ENCODE results near the gene MYPN.
"Not testable (repeated sequence)": the region's sequence is repeated elsewhere in the genome, so short reads cannot be mapped to it uniquely, and the experiment has no call there.

Gene MYPN

GRCh38 chr10:68233046-68233445, 123.8 kb downstream of the MYPN start:
- no peak for DNase-seq

GRCh38 chr10:68235111-68235510, 125.8 kb downstream of the MYPN start:
- DNase-seq = no peak

DNA sequence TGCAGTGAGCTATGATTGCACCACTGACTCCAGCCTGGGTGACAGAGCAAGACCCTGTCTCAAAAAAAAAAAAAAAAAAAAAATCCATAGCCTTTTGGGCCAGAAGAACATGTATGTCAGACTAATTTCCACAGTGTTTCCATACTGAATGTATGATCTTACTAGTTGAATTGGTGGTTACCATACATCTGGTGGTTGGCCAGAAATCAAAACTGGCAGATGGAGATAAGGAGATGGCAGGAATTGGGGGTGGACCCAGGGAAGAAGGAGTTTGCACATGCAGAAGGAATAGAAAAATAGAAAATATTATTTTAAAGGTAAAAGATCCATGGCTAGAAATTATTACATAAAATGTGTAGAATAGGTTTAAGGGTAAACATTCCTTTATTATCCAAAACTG, 126.3 kb downstream of the MYPN start:
- DNase-seq = no peak

DNA sequence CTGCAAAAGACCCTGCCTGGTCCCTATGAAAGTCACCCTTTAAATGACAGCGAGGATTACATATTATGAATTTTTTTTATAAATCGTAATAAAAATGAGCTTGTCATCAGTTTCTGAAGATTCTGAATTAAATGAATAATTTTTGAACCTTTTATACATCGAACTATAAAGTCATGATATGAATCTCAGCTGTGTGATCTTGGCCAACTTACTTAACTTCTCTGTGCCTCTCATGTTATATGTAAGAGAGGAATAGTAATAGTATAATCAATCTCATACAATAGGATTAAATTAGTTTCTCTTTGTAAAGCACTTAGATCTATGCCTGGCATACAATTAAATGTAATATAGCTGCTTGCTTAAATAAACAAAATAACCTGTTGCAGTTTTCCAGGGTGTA, 127.9 kb downstream of the MYPN start:
- no peak for DNase-seq

GRCh38 chr10:68238371-68238770, 129.1 kb downstream of the MYPN start:
- no peak for DNase-seq

DNA sequence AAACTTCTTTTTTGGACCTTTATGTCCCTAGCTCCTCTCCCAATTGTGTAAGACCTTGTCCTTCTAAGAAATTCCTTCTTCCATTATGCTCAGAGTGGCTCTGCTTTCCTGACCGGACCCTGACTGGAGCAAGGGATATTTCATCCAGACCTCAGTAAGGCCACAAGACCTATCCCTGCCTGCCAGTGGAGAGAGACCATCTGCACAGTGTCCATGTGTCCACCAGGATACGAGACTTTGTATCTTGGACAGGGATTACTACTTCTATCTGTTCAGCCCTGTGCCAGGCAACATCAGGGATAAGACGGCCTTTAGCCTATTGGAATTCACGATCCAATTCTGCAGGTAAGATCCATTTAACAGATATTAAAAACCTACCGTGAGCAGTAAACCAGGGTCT, 129.8 kb downstream of the MYPN start:
- no peak for DNase-seq

GRCh38 chr10:68239596-68240150, 130.4 kb downstream of the MYPN start:
- no peak for DNase-seq

DNA sequence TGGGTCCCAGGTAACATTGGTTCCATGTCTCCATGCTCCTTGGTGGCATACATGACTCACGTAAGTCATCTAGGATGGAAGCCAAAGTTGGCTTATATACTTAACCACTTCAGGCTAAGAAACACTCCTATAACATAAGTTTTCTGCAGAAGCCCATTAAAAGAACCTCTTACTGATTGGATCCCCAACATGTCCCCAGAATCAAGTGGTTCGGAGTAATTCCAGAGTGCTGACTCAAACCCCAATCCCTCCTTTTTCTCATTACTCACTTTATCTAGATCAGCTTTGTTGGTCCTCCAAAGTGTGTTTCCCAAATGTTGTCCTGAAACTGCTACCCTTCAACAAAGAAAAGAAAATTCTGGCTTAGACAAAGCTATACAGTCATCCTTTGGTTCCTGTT, 132.8 kb downstream of the MYPN start:
- DNase-seq = no peak

- not testable (repeated sequence) for DNase-seq
Observed at GRCh38 chr10:68246397-68246796, 137.1 kb downstream of the MYPN start.

DNA sequence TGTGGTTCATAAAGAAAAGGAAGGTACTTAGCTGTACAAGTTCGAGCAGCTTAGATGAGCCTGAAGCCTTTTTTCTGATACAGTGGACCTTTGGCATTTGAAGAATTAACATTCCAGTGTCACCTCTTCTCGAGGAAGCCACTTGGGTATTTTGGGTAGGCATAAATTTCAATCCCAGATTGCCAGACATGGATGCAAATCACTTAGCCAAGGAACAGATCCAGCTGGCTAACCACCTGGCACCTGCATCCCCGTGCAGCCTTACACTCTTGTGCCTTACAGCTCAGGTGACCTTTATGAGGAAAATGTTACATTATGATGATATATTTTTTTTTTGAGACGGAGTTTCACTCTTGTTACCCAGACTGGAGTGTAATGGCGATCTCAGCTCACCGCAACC, 138.6 kb downstream of the MYPN start:
- no peak for DNase-seq

GRCh38 chr10:68249297-68249696, 140.0 kb downstream of the MYPN start:
- no peak for DNase-seq

- no peak for DNase-seq
Observed at GRCh38 chr10:68251151-68251550, 141.9 kb downstream of the MYPN start.

DNA sequence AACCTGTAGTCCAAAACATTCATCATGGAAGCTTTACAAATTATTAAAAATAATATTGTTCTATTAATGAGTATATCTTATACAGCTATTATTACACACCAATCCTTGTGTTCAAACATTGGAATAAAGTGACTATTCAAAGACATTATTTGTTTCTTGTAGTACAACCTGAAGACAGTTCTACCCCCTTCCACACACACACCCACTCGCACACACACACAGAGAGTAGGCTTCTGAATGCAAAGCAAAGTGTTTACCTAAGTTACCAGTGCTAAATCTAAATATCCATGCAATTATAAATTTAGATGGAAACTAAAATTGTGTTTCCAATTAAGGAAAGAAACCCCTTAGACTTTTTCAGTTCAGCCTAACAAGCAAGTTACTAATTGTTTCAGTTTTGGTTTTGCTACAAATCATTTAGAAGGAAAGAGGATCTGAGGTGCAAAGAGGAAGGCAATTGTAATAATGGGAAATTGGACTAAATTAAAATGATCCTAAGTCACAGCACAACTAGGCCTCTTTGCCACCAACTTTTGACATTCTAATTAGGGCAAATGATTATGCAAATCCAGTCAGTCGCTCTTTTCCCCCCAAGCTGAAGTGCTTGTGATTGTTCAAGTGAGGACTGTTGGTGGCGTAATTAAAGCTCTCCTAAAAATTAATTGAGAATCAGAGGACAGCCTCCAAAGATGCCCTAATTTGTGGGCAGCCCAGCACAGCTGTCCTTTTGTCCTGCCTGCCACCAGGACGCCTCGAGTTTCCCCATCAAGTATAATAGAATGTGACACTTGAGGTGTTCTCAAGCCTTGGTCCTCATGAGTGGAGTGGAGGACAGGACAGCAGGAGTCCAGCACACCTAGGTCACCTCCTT, 142.6 kb downstream of the MYPN start:
- DNase-seq = no peak

DNA sequence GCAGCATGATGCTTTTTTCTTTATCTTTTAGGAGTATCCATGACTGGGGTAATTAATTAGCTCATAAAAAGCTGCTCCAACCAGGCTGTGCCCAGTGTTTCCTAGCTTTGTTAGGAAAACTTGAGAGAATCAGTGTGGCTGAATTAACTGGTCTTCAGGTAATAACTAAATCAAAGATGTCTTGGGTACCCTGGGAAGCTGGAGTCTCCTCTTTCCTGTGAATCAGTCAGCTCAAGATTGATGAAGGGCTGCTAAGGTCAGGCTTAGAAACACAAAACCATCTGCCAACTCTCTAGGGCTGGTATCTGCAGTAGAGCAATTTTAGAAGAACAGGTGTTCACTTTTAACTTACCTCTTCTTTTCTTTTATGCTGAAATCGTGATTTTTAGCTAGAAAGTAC, 144.1 kb downstream of the MYPN start:
- DNase-seq = no peak

GRCh38 chr10:68261132-68261856, 152.0 kb downstream of the MYPN start:
- DNase-seq = no peak

All from CD4-positive, alpha-beta T cell treated with Interleukin-6 for 4 hours (primary cell).